Muscle of back (tissue), 11 donors: ENCODE data around the gene CTNNA3. TPM values are rescaled to one million over a fixed set of nuclear protein-coding genes. Genes with fewer than 3 reads are reported as not detected.

ENCODE experiments used
- DNase-seq, 3 donors: peaks; one replicate each; pipeline versions ENCODE4 v3.0.0 to v3.0.0-alpha.2; 2013
- polyA plus RNA-seq, 10 donors: library from polyadenylated mRNA; unstranded; fragments of 120-200 nt; gene quantifications; one replicate each; pipeline ENCODE4 v1.2.1, GENCODE V29; 2013; ENCODE audit not compliant: insufficient read length in 10 of 10

Gene CTNNA3
- polyA plus RNA-seq, 10 donors = 4.6 to 15.8 (median 7.9) TPM

GRCh38 chr10:66151346-66151745 is 1544.6 kb downstream of the CTNNA3 start:
- DNase-seq = no peak

- no peak for DNase-seq
These were observed 1547.7 kb downstream of the CTNNA3 start for GRCh38 chr10:66148312-66148711.

GRCh38 chr10:66144016-66144415 is 1552.0 kb downstream of the CTNNA3 start:
- peak in 2 of 3 donors; percentile 3 to 29 for DNase-seq

GRCh38 chr10:66102756-66103155 is 1593.2 kb downstream of the CTNNA3 start:
- DNase-seq = peak in 1 of 3 donors; percentile 36

DNA sequence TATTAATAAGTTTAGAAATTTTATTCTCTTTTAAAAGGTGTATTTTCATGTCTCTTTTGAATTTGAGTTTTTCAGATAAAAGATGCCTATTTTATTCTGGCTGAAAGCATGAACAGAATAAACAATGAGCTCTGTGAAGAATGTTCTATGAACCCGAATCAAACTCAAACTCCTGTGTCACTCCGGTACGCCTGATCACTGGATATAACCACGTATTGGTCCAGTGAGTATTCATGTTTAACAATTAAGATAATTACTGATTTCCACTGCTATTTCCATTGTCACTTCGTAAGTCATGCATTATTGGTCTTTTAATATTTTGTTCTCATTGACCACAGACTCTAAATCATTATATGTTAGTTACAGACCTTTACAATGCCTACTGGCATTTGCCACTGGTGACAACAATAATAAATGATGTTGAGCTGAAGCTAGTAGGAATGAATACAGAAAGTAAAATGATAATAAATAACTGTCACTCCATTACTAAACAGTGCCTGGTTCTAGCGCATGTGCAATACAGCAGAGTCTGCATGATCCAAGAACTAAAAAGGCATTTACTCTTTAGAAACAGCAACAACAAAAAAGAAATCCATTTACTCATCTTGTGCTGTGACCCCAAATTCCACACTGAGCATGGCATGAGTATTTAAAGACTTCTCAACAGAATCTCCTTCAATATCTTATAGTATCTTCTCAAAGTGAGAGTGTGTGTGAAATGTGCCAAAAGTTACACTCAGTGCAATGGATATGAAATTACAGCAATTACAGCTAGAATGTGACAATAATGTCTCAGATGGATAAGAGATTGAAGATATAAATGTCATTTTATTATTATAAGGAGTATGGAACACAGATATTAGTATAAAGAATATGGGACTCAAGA is 1597.2 kb downstream of the CTNNA3 start:
- DNase-seq = no peak

DNA sequence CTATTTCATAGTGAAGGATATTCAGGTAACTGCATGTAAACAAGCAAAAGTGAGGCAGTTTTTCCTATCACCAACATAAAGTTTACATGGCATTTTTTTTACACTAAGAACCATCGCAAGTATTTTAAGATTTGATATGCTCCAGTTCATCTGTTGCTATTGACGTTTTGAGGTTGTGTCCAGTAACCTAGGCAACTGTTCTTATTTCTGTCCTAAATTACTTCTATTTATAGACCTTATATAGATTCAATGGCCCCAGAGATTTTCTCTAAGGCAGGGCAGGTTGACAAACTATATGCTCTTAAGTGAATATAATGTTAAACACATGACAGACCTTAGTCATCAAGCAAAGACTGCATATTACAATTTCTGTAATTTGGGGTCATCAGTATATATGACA is 1600.4 kb downstream of the CTNNA3 start:
- peak; percentile 6 to 48 (median 7) for DNase-seq

GRCh38 chr10:66085906-66086305 is 1610.1 kb downstream of the CTNNA3 start:
- DNase-seq = no peak

GRCh38 chr10:66071907-66072306 is 1624.1 kb downstream of the CTNNA3 start:
- no peak for DNase-seq

GRCh38 chr10:66058594-66058993 is 1637.4 kb downstream of the CTNNA3 start:
- peak in 2 of 3 donors; percentile 2 to 7 for DNase-seq

- no peak for DNase-seq
These were observed 1646.7 kb downstream of the CTNNA3 start for GRCh38 chr10:66049335-66049734.

DNA sequence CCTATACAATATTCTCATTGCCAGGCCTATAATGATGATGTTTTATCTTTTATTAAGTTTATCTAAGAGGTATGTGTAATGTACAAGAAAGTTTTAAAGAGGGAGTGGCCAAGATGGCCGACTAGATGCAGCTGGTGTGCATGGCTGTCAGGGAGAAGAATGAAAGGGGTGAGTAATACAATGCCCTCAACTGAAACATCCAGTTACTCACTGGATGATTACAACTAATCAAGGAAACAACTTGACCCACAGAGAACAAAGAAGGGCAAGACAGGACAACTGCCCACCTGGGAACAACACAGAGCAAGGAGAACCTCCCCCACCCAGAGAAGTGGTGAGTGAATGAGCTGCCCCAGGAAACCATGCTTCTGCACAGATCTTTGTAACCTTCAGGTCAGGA is 1650.1 kb downstream of the CTNNA3 start:
- no peak for DNase-seq

- no peak for DNase-seq
These were observed 1654.2 kb downstream of the CTNNA3 start for GRCh38 chr10:66041771-66042170.

DNA sequence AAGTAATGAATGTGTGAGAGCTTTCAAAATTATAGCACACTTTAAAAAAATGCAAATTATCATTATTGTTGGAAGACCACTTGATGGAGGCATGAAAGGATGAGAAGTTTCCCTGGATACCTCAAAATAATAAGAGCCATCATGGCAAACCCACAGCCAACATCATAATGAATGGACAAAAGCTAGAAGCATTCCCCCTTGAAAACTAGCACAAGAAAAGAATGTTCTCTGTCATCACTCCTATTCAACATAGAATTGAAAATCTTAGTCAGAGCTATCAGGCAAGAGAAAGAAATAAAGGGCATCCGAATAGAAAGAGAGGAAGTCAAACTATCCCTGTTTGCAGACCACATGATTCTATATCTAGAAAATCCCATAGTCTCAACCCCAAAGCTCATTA is 1657.4 kb downstream of the CTNNA3 start:
- no peak for DNase-seq

GRCh38 chr10:66026321-66026720 is 1669.7 kb downstream of the CTNNA3 start:
- DNase-seq = peak in 2 of 3 donors; percentile 14 to 19

GRCh38 chr10:66025186-66025585 is 1670.8 kb downstream of the CTNNA3 start:
- peak in 1 of 3 donors; percentile 13 for DNase-seq

- no peak for DNase-seq
These were observed 1674.6 kb downstream of the CTNNA3 start for GRCh38 chr10:66021423-66021822.

GRCh38 chr10:66008221-66008620 is 1687.8 kb downstream of the CTNNA3 start:
- no peak for DNase-seq

- DNase-seq = no peak
These were observed 1689.6 kb downstream of the CTNNA3 start for GRCh38 chr10:66006411-66006810.

DNA sequence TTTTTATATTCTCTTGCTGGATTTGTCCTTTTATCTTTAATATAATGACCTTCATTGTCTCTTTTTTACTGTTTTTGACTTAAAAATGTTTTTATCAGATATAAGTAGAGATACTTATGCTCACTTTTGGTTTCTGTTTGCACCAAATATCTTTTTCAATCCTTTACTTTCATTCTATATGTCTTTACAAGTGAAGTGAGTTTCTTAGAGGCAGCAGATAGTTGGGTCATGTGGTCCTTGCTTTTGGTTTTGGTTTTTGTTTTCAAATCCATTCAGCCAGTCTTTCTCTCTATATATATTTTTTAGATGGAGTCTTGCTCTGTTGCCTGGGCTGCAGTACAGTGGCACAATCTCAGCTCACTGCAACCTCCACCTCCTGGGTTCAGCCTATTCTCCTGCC is 1702.5 kb downstream of the CTNNA3 start:
- DNase-seq = no peak

GRCh38 chr10:65968871-65969270 is 1727.1 kb downstream of the CTNNA3 start:
- no peak for DNase-seq

DNA sequence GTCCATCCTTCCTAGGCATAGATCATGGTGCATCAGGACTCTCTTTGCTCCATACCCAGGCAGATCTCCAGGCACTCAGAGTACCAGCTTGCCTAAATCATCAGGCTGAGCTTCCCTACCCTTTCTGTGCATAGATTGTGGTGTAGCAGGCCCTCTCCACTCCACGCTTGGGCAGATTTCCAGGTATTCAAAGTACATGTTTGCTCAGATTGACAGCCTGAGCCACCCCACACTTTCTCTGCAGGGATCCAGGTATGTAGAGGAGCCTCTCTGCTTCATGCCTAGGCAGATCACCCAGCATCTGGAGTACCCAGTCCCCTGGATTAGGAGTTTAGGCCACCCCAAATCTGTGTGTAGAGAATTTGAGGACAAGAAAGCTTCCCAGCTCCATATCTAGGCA is 1727.6 kb downstream of the CTNNA3 start:
- DNase-seq = no peak

- no peak for DNase-seq
These were observed 1731.8 kb downstream of the CTNNA3 start for GRCh38 chr10:65964205-65964604.

- DNase-seq = no peak
These were observed 1743.9 kb downstream of the CTNNA3 start for GRCh38 chr10:65952086-65952485.

DNA sequence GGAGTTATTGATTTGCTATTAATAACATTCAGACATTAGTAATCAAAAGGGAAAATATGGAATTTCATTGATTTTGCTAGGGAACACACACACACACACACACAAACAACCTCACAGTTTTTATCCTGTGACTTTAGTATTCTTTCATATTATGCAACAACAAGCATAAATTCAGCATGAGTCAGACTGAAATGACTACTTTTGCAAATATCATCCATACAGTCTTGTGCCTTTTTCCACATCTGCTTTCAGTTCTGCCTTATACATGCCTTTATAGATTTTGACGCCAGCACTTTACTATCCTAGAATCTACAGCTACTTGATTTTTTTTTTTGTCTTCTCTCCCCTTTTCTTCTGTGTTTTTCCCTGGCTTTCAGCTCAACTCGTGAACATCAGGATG is 1745.9 kb downstream of the CTNNA3 start:
- DNase-seq = peak in 2 of 3 donors; percentile 4 to 13
